Fibroblast of pulmonary artery (primary cell): ENCODE results near the gene TMEM131L.

Source experiments
- DNase-seq: peaks from one replicate; pipeline ENCODE4 v3.0.0-alpha.2; 2010; ENCODE audit warnings: low read depth
- H3K4me3 ChIP-seq: replicated peaks from 2 replicates; pipeline ENCODE4 v1.5.1; 2011; ENCODE audit warnings: low read depth, mild to moderate bottlenecking, control low read depth, low read length, moderate library complexity
- CTCF ChIP-seq: IDR thresholded peaks from 2 replicates; pipeline ENCODE4 v1.5.1; 2011; ENCODE audit warnings: mild to moderate bottlenecking, control low read depth, low read length, inconsistent platforms; ENCODE audit errors: missing control alignments

Gene TMEM131L

GRCh38 chr4:153591441-153591840 is 125.3 kb downstream of the TMEM131L start:
- DNase-seq, result no peak
- TF ChIP-seq CTCF, result no peak
- no peak overlapping the region for H3K4me3 ChIP-seq

- DNase-seq, result no peak
- no peak overlapping the region for H3K4me3 ChIP-seq
- TF ChIP-seq CTCF, result no peak
These were observed 125.9 kb downstream of the TMEM131L start for GRCh38 chr4:153592064-153592463.

GRCh38 chr4:153593161-153593560 is 127.0 kb downstream of the TMEM131L start:
- no peak for DNase-seq
- no peak overlapping the region for H3K4me3 ChIP-seq
- TF ChIP-seq CTCF, result no peak

GRCh38 chr4:153594210-153594609 is 128.1 kb downstream of the TMEM131L start:
- no peak overlapping the region for H3K4me3 ChIP-seq
- TF ChIP-seq CTCF, result no peak
- DNase-seq, result peak; percentile 28

- DNase-seq, result no peak
- no peak for TF ChIP-seq CTCF
- no peak overlapping the region for H3K4me3 ChIP-seq
These were observed 129.9 kb downstream of the TMEM131L start for GRCh38 chr4:153595894-153596601.

- H3K4me3 ChIP-seq, result no peak overlapping the region
- no peak for DNase-seq
- TF ChIP-seq CTCF, result no peak
These were observed 136.6 kb downstream of the TMEM131L start for GRCh38 chr4:153602758-153603157.

GRCh38 chr4:153603258-153603657 is 137.1 kb downstream of the TMEM131L start:
- H3K4me3 ChIP-seq, result no peak overlapping the region
- no peak for DNase-seq
- TF ChIP-seq CTCF, result no peak
